Smooth muscle cell (in vitro differentiated cells): ENCODE measurements around the gene IGDCC3. TPM values are rescaled to one million over a fixed set of nuclear protein-coding genes. Genes with fewer than 3 reads are reported as not detected.
"Not testable (repeated sequence)": the region's sequence is repeated elsewhere in the genome, so short reads cannot be mapped to it uniquely, and the experiment has no call there.

Experiments used
- DNase-seq: peaks from one replicate; lab custom pipeline; 2025; ENCODE audit not compliant: unreplicated experiment; lab: John Stamatoyannopoulos, UW
- H2AFZ ChIP-seq: fragments of 200-600 bp; sonication (generic); 2 replicates; pipeline ENCODE4 v1.6.0; 2016; ENCODE audit warnings: antibody characterized with exemption, low read depth, mild to moderate bottlenecking
- H3F3A ChIP-seq: fragments of 200-600 bp; sonication (generic); 2 replicates; pipeline ENCODE4 v1.6.0; 2017; ENCODE audit warnings: antibody characterized with exemption, low read depth
- H3K27ac ChIP-seq: fragments of 200-600 bp; sonication (generic); 2 replicates; pipeline ENCODE4 v1.5.1; 2016; ENCODE audit warnings: low read depth, mild to moderate bottlenecking
- H3K27me3 ChIP-seq: fragments of 200-600 bp; sonication (generic); 2 replicates; pipeline ENCODE4 v1.6.1; 2016; ENCODE audit warnings: low read depth, mild to moderate bottlenecking
- H3K36me3 ChIP-seq: fragments of 200-600 bp; sonication (generic); 2 replicates; pipeline ENCODE4 v1.5.1; 2016; ENCODE audit warnings: low read depth
- H3K4me1 ChIP-seq: fragments of 200-600 bp; sonication (generic); 2 replicates; pipeline ENCODE4 v1.5.1; 2016; ENCODE audit warnings: low read depth
- H3K4me2 ChIP-seq: fragments of 200-600 bp; sonication (generic); 2 replicates; pipeline ENCODE4 v1.6.0; 2016; ENCODE audit warnings: mild to moderate bottlenecking
- H3K4me3 ChIP-seq: fragments of 200-600 bp; sonication (generic); 2 replicates; pipeline ENCODE4 v1.5.1; 2016; ENCODE audit warnings: mild to moderate bottlenecking
- H3K79me2 ChIP-seq: fragments of 200-600 bp; sonication (generic); 2 replicates; pipeline ENCODE4 v1.6.0; 2016; ENCODE audit warnings: low read depth, mild to moderate bottlenecking
- H3K9ac ChIP-seq: fragments of 200-600 bp; sonication (generic); 2 replicates; pipeline ENCODE4 v1.6.0; 2016; ENCODE audit warnings: low read depth
- H3K9me3 ChIP-seq: fragments of 200-600 bp; sonication (generic); replicated peaks from 2 replicates; pipeline ENCODE4 v1.5.1; 2016; ENCODE audit warnings: low read depth
- H4K20me1 ChIP-seq: fragments of 200-600 bp; sonication (generic); 2 replicates; pipeline ENCODE4 v1.6.0; 2016; ENCODE audit warnings: low read depth
- WGBS: methylation state at CpG from one replicate; pipeline ENCODE4 v1.1.7; 2016; ENCODE audit warnings: low lambda C conversion rate; 5-methylcytosine and 5-hydroxymethylcytosine counted together
- polyA plus RNA-seq: library from polyadenylated mRNA; unstranded; fragments of >200 nt; fragmentation: Nextera tagmentation; extraction: Ambion mirVana; gene quantifications from 2 replicates; pipeline ENCODE4 v1.2.1, GENCODE V29; 2016
- total RNA-seq: library from RNA; depleted of rRNA; stranded (reverse); fragments of >200 nt; gene quantifications from 2 replicates; pipeline ENCODE4 v1.2.3, GENCODE V29; 2014
- TF ChIP-seq, protein P1 (sequence below): fragments of 200-600 bp; sonication (generic); IDR thresholded peaks from 2 replicates; pipeline ENCODE4 v1.5.1; 2017; ENCODE audit warnings: borderline replicate concordance, mild to moderate bottlenecking, antibody characterized with exemption; ENCODE audit not compliant: insufficient read depth, poor library complexity, severe bottlenecking

Gene IGDCC3
- total and polyA plus RNA-seq, 2 experiments from 2014 or later: 3.2 to 5.9 TPM

DNA sequence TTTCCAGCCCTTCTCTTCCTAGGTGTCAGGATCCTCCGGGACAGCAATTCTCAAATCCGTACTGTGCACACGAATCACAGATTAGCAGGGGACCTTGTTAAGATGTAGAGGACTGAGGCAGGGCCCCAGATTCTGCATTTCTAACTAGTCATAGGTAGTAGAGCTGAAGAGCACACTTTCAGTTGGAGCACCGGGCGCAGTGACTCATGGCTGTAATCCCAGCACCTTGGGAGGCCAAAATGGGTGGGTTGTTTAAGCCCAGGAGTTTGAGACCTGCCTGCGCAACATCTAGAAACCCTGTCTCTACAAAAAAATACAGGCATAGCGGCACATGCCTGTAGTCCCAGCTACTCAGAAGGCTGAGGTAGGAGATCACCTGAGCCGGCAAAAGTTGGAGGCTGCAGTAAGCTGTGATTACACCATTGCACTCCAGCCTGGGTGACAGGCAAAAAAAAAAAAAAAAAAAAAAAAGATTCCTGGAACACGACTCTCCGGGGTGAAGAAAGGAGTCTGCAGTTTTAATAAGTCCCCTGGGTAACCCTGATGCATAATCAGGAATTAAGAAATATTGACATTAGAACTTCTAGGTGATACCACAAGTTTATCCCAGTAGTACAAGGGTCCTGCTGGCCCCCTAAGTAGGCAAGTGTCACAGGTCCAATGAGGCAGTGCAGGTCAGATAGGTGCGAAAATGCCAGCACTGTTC, 21.4 kb upstream of the IGDCC3 start:
- no peak overlapping the region for H3K9ac ChIP-seq
- H3K4me3 ChIP-seq: no peak overlapping the region
- no peaks in the 10 kb centered on the region for H3K9me3 ChIP-seq
- H3F3A ChIP-seq: no peaks in the 10 kb centered on the region
- TF ChIP-seq, protein P1, sequence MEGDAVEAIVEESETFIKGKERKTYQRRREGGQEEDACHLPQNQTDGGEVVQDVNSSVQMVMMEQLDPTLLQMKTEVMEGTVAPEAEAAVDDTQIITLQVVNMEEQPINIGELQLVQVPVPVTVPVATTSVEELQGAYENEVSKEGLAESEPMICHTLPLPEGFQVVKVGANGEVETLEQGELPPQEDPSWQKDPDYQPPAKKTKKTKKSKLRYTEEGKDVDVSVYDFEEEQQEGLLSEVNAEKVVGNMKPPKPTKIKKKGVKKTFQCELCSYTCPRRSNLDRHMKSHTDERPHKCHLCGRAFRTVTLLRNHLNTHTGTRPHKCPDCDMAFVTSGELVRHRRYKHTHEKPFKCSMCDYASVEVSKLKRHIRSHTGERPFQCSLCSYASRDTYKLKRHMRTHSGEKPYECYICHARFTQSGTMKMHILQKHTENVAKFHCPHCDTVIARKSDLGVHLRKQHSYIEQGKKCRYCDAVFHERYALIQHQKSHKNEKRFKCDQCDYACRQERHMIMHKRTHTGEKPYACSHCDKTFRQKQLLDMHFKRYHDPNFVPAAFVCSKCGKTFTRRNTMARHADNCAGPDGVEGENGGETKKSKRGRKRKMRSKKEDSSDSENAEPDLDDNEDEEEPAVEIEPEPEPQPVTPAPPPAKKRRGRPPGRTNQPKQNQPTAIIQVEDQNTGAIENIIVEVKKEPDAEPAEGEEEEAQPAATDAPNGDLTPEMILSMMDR: no peak
- no peak for DNase-seq
- no peak overlapping the region for H3K4me2 ChIP-seq
- H3K4me1 ChIP-seq: peaks cover 8% of the 10 kb centered on the region
- H4K20me1 ChIP-seq: peaks cover 5% of the 10 kb centered on the region
- no peaks in the 10 kb centered on the region for H3K36me3 ChIP-seq
- no peak overlapping the region for H2AFZ ChIP-seq
- WGBS: 81% methylated on average over 11 of the region's 11 CpGs
- no peaks in the 10 kb centered on the region for H3K79me2 ChIP-seq
- H3K27me3 ChIP-seq: peaks cover 20% of the 10 kb centered on the region
- H3K27ac ChIP-seq: no peak overlapping the region

DNA sequence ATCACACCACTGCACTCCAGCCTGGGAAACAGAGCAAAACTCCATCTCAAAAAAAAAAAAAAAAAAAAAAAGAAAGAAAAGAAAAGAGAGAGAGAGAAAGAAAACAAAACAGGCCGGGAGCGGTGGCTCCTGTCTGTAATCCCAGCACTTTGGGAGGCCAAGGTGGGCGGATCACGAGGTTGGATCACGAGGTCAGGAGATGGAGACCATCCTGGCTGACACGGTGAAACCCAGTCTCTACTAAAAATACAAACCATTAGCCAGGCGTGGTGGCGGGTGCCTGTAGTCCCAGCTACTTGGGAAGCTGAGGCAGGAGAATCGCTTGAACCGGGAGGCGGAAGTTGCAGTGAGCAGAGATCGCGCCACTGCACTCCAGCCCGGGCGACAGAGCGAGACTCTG, 20.7 kb upstream of the IGDCC3 start:
- not testable (repeated sequence) for H3K4me1 ChIP-seq, H3K4me3 ChIP-seq, H3K79me2 ChIP-seq, H2AFZ ChIP-seq, H3K9ac ChIP-seq, H3K9me3 ChIP-seq, H3F3A ChIP-seq, DNase-seq, H4K20me1 ChIP-seq, H3K27ac ChIP-seq, H3K4me2 ChIP-seq, H3K36me3 ChIP-seq
- 97% methylated on average over 16 of the region's 16 CpGs for WGBS
- H3K27me3 ChIP-seq: peaks cover 20% of the 10 kb centered on the region

DNA sequence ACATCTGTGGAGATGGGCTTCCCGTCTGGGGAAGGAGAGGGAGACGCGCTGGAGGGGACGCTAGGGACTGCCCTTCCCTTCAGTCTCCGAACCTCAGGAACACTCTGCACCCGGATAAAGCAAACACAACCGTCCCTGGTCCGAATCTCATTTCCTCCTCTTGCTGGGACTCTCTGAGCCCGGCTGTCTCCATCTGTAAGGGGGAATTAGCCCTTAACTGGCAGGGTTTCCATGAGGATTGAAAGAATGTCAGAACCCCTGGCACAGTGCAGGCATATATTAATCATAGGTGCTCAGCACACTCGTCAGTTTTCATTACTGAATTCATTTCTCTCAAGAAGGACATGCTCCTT, 19.1 kb upstream of the IGDCC3 start:
- H4K20me1 ChIP-seq: peaks cover 5% of the 10 kb centered on the region
- no peaks in the 10 kb centered on the region for H3K9me3 ChIP-seq
- no peak overlapping the region for H3K4me2 ChIP-seq
- no peaks in the 10 kb centered on the region for H3F3A ChIP-seq
- no peaks in the 10 kb centered on the region for H3K36me3 ChIP-seq
- TF ChIP-seq, protein P1: no peak
- H3K4me1 ChIP-seq: peaks cover 8% of the 10 kb centered on the region
- no peak overlapping the region for H3K9ac ChIP-seq
- no peak for DNase-seq
- H3K4me3 ChIP-seq: no peak overlapping the region
- H3K27ac ChIP-seq: no peak overlapping the region
- peaks cover 20% of the 10 kb centered on the region for H3K27me3 ChIP-seq
- H3K79me2 ChIP-seq: no peaks in the 10 kb centered on the region
- no peak overlapping the region for H2AFZ ChIP-seq
- WGBS: 58% methylated on average over 6 of the region's 10 CpGs

DNA sequence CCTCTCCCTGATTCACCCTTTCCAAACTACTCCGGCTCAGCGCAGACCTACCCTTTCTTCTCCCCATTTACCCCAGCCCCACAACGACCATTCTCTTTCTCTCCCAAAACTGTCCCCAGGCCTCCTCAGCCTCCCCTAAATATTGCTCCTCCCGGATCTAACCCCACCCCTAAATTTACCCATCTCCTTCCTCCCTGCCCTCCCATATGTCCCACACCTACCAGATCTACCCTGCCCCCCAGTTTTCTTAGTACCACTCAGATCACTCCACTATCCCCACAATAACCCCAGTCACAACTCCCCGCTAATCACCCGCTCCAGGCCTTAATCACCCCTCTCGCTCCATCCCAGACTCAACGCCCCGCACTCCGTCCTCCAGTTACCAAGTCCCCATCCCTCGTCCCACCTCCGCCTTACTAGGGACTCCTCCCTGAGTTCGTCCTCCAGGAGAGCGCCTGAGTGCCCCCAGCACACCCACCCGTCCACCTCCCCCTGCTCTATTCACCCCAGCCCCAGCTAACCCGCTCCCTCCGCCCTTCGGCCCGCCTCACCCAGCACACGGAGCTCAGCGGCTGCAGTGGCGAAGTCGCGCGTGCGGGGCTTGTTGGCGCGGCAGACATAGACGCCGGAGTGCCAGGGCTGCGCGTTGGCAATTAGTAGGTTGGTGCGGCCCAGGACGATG, 18.6 kb upstream of the IGDCC3 start:
- H4K20me1 ChIP-seq: peaks cover 5% of the 10 kb centered on the region

More for the DNA sequence above, 18.6 kb upstream of the IGDCC3 start:
- H3K4me2 ChIP-seq: no peak overlapping the region
- TF ChIP-seq, protein P1: no peak
- H3F3A ChIP-seq: no peaks in the 10 kb centered on the region
- H3K36me3 ChIP-seq: no peaks in the 10 kb centered on the region
- H3K9ac ChIP-seq: no peak overlapping the region
- no peaks in the 10 kb centered on the region for H3K9me3 ChIP-seq
- DNase-seq: no peak
- WGBS: 45% methylated on average over 30 of the region's 34 CpGs
- no peak overlapping the region for H2AFZ ChIP-seq
- no peak overlapping the region for H3K4me3 ChIP-seq
- H3K27ac ChIP-seq: no peak overlapping the region
- H3K79me2 ChIP-seq: no peaks in the 10 kb centered on the region
- peaks cover 4% of the 10 kb centered on the region for H3K4me1 ChIP-seq
- H3K27me3 ChIP-seq: peaks cover 20% of the 10 kb centered on the region
